GM18951 (cell line): ENCODE measurements around the gene MERTK.

Experiments used
- POLR2A ChIP-seq: IDR thresholded peaks from 4 replicates; pipeline ENCODE4 v1.6.1; 2011; ENCODE audit warnings: mild to moderate bottlenecking; ENCODE audit not compliant: insufficient read length, insufficient read depth; ENCODE audit errors: extremely low read depth
- in situ Hi-C: fragments of 300-500 bp; cut with MboI; formaldehyde crosslinking; loops from one replicate; pipeline ENCODE4 v1.12.0; 2022; ENCODE audit warnings: low sequenced_read_pairs, mixed read lengths, inconsistent platforms; ENCODE audit not compliant: unreplicated experiment

MERTK gene

DNA sequence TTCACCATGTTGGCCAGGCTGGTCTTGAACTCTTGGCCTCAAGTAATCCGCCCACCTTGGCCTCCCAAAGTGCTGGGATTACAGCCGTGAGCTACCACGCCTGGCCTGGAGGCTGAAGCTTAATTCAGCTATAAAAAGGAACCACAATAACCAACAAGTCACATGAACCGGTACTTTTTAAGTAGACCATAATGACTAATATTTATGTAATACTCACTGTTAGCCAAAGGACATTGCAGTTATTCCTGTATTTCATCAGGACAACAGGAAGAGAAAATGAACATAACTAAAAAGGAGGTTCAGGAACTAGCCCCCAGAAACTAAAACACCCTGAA, 107.6 kb downstream of the MERTK start:
- in situ Hi-C loops: no loop called here
- TF ChIP-seq POLR2A: no peak

GRCh38 chr2:112007493-112007892, 109.1 kb downstream of the MERTK start:
- no peak for TF ChIP-seq POLR2A
- in situ Hi-C loops: no loop called here

DNA sequence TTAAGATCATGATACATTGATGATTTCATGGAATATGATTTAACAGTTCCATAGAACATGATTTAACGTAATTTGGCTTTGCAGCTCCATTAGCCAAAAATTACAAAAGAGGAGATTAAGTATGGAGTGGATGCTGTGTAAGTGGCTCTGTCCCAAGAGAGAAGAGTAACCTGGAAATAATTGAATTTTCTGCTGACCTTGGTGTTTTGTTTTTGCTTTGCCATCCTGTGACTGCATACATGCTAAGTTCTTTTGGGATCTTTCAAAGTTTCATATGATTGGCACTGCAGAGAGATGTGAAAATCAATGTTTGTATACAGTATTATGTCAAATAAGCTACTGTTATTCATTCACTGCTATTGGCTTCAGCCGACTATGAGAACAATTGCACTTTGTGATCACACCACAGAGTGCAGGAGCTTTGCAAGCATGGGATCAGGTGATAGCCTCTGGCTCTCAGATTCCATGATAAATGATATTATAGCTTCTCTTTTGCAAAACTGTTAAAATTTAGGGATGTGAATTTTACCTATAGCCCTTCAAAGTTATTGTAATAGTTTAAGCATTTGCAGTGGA, 110.6 kb downstream of the MERTK start:
- in situ Hi-C loops: no loop called here
- TF ChIP-seq POLR2A: no peak

GRCh38 chr2:112010751-112011150, 112.3 kb downstream of the MERTK start:
- no peak for TF ChIP-seq POLR2A
- in situ Hi-C loops: no loop called here

- no peak for TF ChIP-seq POLR2A
- in situ Hi-C loops: no loop called here
These were observed 114.1 kb downstream of the MERTK start for GRCh38 chr2:112012556-112012955.

GRCh38 chr2:112018846-112019245, 120.4 kb downstream of the MERTK start:
- TF ChIP-seq POLR2A: no peak
- in situ Hi-C loops: no loop called here

DNA sequence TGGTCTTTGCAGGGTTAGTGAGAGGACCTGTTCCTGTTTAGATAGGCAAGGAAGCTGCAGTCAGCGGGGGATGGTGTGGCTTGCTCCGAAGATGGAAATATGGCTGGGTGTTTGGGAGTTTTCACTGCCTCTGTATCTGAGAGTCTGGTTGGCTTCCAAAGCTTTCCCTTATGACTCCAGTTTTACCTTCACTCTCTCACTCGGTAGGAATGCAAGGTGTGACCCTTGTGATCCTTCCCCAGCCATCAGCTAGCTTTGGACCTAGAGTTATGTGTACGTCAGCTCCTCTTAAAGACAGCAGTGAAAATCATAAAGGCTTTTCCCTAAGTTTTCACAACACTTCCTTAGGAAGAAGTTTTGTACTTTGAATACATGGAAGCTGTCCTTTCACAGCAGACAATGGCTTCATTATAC, 121.2 kb downstream of the MERTK start:
- no peak for TF ChIP-seq POLR2A
- in situ Hi-C loops: no loop called here

GRCh38 chr2:112020561-112020960, 122.2 kb downstream of the MERTK start:
- no peak for TF ChIP-seq POLR2A
- in situ Hi-C loops: no loop called here

GRCh38 chr2:112021290-112021689, 122.9 kb downstream of the MERTK start:
- in situ Hi-C loops: no loop called here
- TF ChIP-seq POLR2A: no peak

- in situ Hi-C loops: no loop called here
- no peak for TF ChIP-seq POLR2A
These were observed 123.4 kb downstream of the MERTK start for GRCh38 chr2:112021781-112022231.

- in situ Hi-C loops: no loop called here
- no peak for TF ChIP-seq POLR2A
These were observed 125.3 kb downstream of the MERTK start for GRCh38 chr2:112023707-112024106.

DNA sequence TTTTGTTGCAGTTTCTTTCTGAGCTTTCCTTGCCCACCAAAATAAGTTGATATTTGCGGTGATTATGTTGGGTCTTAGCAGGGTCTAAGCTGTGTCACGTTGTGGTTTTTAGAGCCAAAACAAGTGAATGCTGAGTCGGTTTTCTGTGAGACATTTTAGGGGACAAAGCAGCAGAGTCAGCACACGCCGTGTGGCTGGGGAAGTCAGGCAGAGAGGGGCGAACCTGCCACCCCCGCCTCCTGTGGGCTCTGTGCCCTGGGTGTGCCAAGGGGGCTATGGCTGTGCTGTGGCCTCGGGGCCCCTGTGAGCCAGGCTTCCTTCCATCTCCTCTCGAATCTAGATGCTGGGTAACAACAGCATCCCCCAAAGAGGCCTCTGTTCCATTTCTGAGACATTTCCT, 125.8 kb downstream of the MERTK start:
- no peak for TF ChIP-seq POLR2A
- in situ Hi-C loops: no loop called here

GRCh38 chr2:112024896-112025491, 126.6 kb downstream of the MERTK start:
- in situ Hi-C loops: no loop called here
- TF ChIP-seq POLR2A: no peak

GRCh38 chr2:112026509-112026908, 128.1 kb downstream of the MERTK start:
- in situ Hi-C loops: no loop called here
- TF ChIP-seq POLR2A: no peak

DNA sequence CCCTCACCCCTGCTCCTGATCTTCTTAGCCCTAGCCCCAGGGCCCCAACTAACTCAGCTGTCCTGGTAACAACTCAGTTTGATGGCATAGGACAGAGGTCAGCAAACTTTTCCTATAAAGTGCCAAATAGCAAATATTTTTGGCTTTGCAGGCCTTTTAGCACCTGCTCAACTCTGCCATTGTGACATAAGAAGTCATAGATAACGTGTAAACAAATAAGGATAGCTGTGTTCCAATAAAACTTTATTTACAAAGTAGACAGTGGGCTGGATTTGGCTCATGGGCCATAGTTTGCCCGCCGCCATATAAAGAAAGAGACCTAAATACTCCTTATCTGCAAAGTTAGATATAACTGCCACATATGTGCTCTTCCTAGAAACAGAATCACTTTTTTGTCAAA, 129.4 kb downstream of the MERTK start:
- TF ChIP-seq POLR2A: no peak
- in situ Hi-C loops: no loop called here

DNA sequence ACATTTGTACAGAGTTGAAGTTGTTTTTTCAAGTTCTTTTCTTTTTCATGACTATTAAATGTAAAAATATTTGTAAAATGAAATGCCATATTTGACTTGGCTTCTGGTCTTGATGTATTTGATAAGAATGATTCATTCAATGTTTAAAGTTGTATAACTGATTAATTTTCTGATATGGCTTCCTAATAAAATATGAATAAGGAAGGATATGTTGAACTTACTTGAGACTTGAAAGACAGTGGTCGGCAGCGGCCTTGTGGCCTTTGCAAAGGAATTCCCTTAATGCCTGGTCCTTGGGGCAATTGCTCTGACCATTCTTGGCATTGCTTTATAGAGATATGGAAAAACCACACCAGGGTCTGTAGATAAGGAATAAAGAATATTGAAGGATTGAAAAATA, 130.8 kb downstream of the MERTK start:
- in situ Hi-C loops: no loop called here
- no peak for TF ChIP-seq POLR2A
